ENCODE measurements around the gene OR6K2. TPM values are rescaled to one million over a fixed set of nuclear protein-coding genes. Genes with fewer than 3 reads are reported as not detected.

OR6K2 gene
- total and polyA plus RNA-seq, 10 donors: not detected

GRCh38 chr1:158719664-158720063, 19.2 kb upstream of the OR6K2 start:
- Histone ChIP-seq H3K27ac (no peak overlapping the region), H3K4me1 (no peaks in the 10 kb centered on the region), H3K36me3 (no peaks in the 10 kb centered on the region), H3K9me3 (no peaks in the 10 kb centered on the region), H3K4me3 (no peak overlapping the region), H3K27me3 (replicated peaks in 1 of 7) (peaks cover 0 to 4% (median 0%) of the 10 kb centered on the region in 7 donors)
- 67 to 91% (median 73%) methylated on average over 3 of the region's 3 CpGs for WGBS, 5 donors
- intact Hi-C loops (cut with DNase I; ENCODE audit: low total_unique reads): no loop called here
- no peak for DNase-seq
- TF ChIP-seq CTCF (IDR thresholded peaks at IDR 0.05 in 8 of 11, conservative IDR thresholded peaks at IDR 0.05 in 3 of 11) (no peak), POLR2AphosphoS5 (IDR thresholded peaks at IDR 0.05) (no peak), POLR2A (IDR thresholded peaks at IDR 0.05) (no peak)

GRCh38 chr1:158717344-158717743, 16.9 kb upstream of the OR6K2 start:
- no peaks in the 10 kb centered on the region for H3K36me3 ChIP-seq
- WGBS, 5 donors: 82 to 97% (median 87%) methylated on average over 6 of the region's 6 CpGs
- intact Hi-C loops (cut with DNase I; ENCODE audit: low total_unique reads): no loop called here

DNA sequence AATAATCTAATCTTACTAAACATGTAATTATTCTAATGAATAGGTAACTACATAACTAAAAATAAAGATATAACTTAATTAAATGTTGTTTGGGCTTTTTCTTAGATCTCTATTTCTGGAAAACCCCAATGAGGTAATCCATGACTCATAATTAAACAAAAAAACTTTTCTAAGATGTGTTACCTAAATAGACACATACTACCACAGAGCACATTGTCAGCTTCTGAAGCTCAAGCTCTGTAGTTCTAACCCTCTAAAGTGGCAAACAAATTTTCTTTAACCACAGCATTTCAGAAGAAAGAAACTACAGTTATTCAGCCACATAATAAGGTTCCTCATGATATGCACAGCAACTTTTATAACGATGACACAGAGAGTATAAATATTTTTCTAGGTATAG, 15.9 kb upstream of the OR6K2 start:
- 69 to 76% (median 73%) methylated on average over 1 of the region's 1 CpG for WGBS, 5 donors
- no peak overlapping the region for H3K27ac ChIP-seq
- no peaks in the 10 kb centered on the region for H3K9me3 ChIP-seq
- intact Hi-C loops (cut with DNase I; ENCODE audit: low total_unique reads): no loop called here
- peaks cover 0 to 2% (median 0%) of the 10 kb centered on the region in 7 donors for H3K27me3 ChIP-seq (replicated peaks in 1 of 7)
- no peak for TF ChIP-seq POLR2A (IDR thresholded peaks at IDR 0.05)
- no peak for TF ChIP-seq CTCF (IDR thresholded peaks at IDR 0.05 in 8 of 11, conservative IDR thresholded peaks at IDR 0.05 in 3 of 11)
- TF ChIP-seq POLR2AphosphoS5 (IDR thresholded peaks at IDR 0.05): no peak
- H3K36me3 ChIP-seq: no peaks in the 10 kb centered on the region
- H3K4me1 ChIP-seq: no peaks in the 10 kb centered on the region
- H3K4me3 ChIP-seq: no peak overlapping the region
- no peak for DNase-seq

More at GRCh38 chr1:158717344-158717743, 16.9 kb upstream of the OR6K2 start:
- no peak for TF ChIP-seq POLR2AphosphoS5 (IDR thresholded peaks at IDR 0.05)
- no peak for TF ChIP-seq CTCF (IDR thresholded peaks at IDR 0.05 in 8 of 11, conservative IDR thresholded peaks at IDR 0.05 in 3 of 11)
- no peak for TF ChIP-seq POLR2A (IDR thresholded peaks at IDR 0.05)
- Histone ChIP-seq H3K4me3 (no peak overlapping the region), H3K4me1 (no peaks in the 10 kb centered on the region), H3K27ac (no peak overlapping the region), H3K9me3 (no peaks in the 10 kb centered on the region), H3K27me3 (replicated peaks in 1 of 7) (peaks cover 0 to 3% (median 0%) of the 10 kb centered on the region in 7 donors)
- no peak for DNase-seq

- peaks cover 0 to 5% (median 0%) of the 10 kb centered on the region in 7 donors for H3K27me3 ChIP-seq (replicated peaks in 1 of 7)
- no peaks in the 10 kb centered on the region for H3K4me1 ChIP-seq
- H3K27ac ChIP-seq: no peak overlapping the region
- H3K4me3 ChIP-seq: no peak overlapping the region
- no peak for DNase-seq
- no peaks in the 10 kb centered on the region for H3K36me3 ChIP-seq
- TF ChIP-seq CTCF (IDR thresholded peaks at IDR 0.05 in 8 of 11, conservative IDR thresholded peaks at IDR 0.05 in 3 of 11) (no peak), POLR2A (IDR thresholded peaks at IDR 0.05) (no peak), POLR2AphosphoS5 (IDR thresholded peaks at IDR 0.05) (no peak)
- 49 to 65% (median 61%) methylated on average over 1 of the region's 1 CpG for WGBS, 5 donors
- intact Hi-C loops (cut with DNase I; ENCODE audit: low total_unique reads): no loop called here
- H3K9me3 ChIP-seq: no peaks in the 10 kb centered on the region
Observed at GRCh38 chr1:158714754-158715153, 14.3 kb upstream of the OR6K2 start.

Data from spleen (tissue), 11 donors.